Endothelial cell of umbilical vein (primary cell): ENCODE data around the gene FNIP2.

Experiments used
- CTCF ChIP-seq, 2 donors: IDR thresholded peaks; 1 replicate in 1 of 2; 2 replicates in 1 of 2; pipeline ENCODE4 v1.5.1; 2011; ENCODE audit warnings: low read length in 2 of 2, mild to moderate bottlenecking in 2 of 2, moderate library complexity in 2 of 2, control low read depth in 1 of 2, inconsistent platforms in 1 of 2, low read depth in 1 of 2; ENCODE audit not compliant: insufficient read depth in 1 of 2; ENCODE audit errors: extremely low read depth in 1 of 2
- EZH2 ChIP-seq: IDR thresholded peaks from 2 replicates; pipeline ENCODE4 v1.6.1; 2012; ENCODE audit warnings: borderline replicate concordance, low read depth, mild to moderate bottlenecking, moderate library complexity, low read length, inconsistent platforms; ENCODE audit not compliant: severe bottlenecking
- FOS ChIP-seq: IDR thresholded peaks from 2 replicates; pipeline ENCODE4 v1.6.1; 2011; ENCODE audit warnings: mild to moderate bottlenecking, low read length, moderate library complexity, borderline replicate concordance; ENCODE audit not compliant: insufficient read depth
- GATA2 ChIP-seq: IDR thresholded peaks from 2 replicates; pipeline ENCODE4 v1.7.0; 2011; ENCODE audit warnings: low read depth, mild to moderate bottlenecking, moderate library complexity, mixed read lengths, low read length; ENCODE audit not compliant: insufficient read length, insufficient read depth
- JUN ChIP-seq: IDR thresholded peaks from 2 replicates; pipeline ENCODE4 v1.6.1; 2011; ENCODE audit warnings: borderline replicate concordance, low read depth; ENCODE audit not compliant: insufficient read length, insufficient read depth
- MYC ChIP-seq: IDR thresholded peaks from one replicate; pipeline ENCODE4 v1.6.1; 2011; ENCODE audit warnings: mild to moderate bottlenecking, low read depth, low read length
- POLR2A ChIP-seq: IDR thresholded peaks from 2 replicates; pipeline ENCODE4 v1.6.1; 2012; ENCODE audit warnings: low read depth, mild to moderate bottlenecking, control low read depth, low read length
- POLR2AphosphoS5 ChIP-seq: IDR thresholded peaks from 2 replicates; pipeline ENCODE4 v1.6.1; 2012; ENCODE audit warnings: low read depth, mild to moderate bottlenecking, control low read depth, low read length, moderate library complexity; ENCODE audit not compliant: insufficient read depth
- TF ChIP-seq, protein P1 (sequence below): IDR thresholded peaks from 2 replicates; pipeline ENCODE4 v1.6.1; 2011; ENCODE audit not compliant: insufficient read depth, insufficient read length

GRCh38 chr4:158825433-158826036 is 56.7 kb downstream of the FNIP2 start:
- TF ChIP-seq POLR2AphosphoS5 (no peak), CTCF (IDR thresholded peaks at IDR 0.05; ENCODE audit: extremely low read depth in 1 of 2, insufficient read depth in 1 of 2, low read depth in 1 of 2, low read length in 2 of 2) (no peak), POLR2A (no peak), EZH2 (no peak), FOS (no peak), GATA2 (no peak), JUN (no peak), MYC (no peak)
- TF ChIP-seq, protein P1, sequence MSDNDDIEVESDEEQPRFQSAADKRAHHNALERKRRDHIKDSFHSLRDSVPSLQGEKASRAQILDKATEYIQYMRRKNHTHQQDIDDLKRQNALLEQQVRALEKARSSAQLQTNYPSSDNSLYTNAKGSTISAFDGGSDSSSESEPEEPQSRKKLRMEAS = no peak
